GM19452 (cell line): ENCODE results near the gene GUCY2D.
"Not testable (repeated sequence)": the region's sequence is repeated elsewhere in the genome, so short reads cannot be mapped to it uniquely, and the experiment has no call there.

Source experiments
- ATAC-seq: cut with Tn5 transposase; IDR thresholded peaks from one replicate; pipeline ENCODE4 v1.9.1; 2021; ENCODE audit not compliant: unreplicated experiment

Gene GUCY2D

GRCh38 chr17:8001976-8002720 is at the start of gene GUCY2D:
Gene GUCY2D, plus strand, starts transcription at chr17:8002615. Its CDS starts 433 bp downstream, at chr17:8003048.
- ATAC-seq, result no peak

GRCh38 chr17:7953266-7953665 is 49.1 kb upstream of the GUCY2D start:
- ATAC-seq, result not testable (repeated sequence)

- no peak for ATAC-seq
Observed at GRCh38 chr17:7955414-7956227, 46.8 kb upstream of the GUCY2D start.

GRCh38 chr17:7956228-7956965 is 46.0 kb upstream of the GUCY2D start:
- ATAC-seq, result no peak

GRCh38 chr17:7959503-7960253 is 42.7 kb upstream of the GUCY2D start:
- no peak for ATAC-seq

GRCh38 chr17:7961421-7961820 is 41.0 kb upstream of the GUCY2D start:
- no peak for ATAC-seq

GRCh38 chr17:7967751-7968150 is 34.7 kb upstream of the GUCY2D start:
- ATAC-seq, result no peak

GRCh38 chr17:7969433-7969832 is 33.0 kb upstream of the GUCY2D start:
- ATAC-seq, result no peak

- ATAC-seq, result no peak
Observed at GRCh38 chr17:7971651-7972050, 30.8 kb upstream of the GUCY2D start.

GRCh38 chr17:7972131-7972785 is 30.2 kb upstream of the GUCY2D start:
- no peak for ATAC-seq

- ATAC-seq, result no peak
Observed at GRCh38 chr17:7974638-7975131, 27.7 kb upstream of the GUCY2D start.

GRCh38 chr17:7977039-7977438 is 25.4 kb upstream of the GUCY2D start:
- no peak for ATAC-seq

- no peak for ATAC-seq
Observed at GRCh38 chr17:7977805-7978204, 24.6 kb upstream of the GUCY2D start.

GRCh38 chr17:7982173-7982572 is 20.2 kb upstream of the GUCY2D start:
- ATAC-seq, result no peak

- ATAC-seq, result no peak
Observed at GRCh38 chr17:7982666-7983065, 19.7 kb upstream of the GUCY2D start.

GRCh38 chr17:7984904-7985303 is 17.5 kb upstream of the GUCY2D start:
- no peak for ATAC-seq

- no peak for ATAC-seq
Observed at GRCh38 chr17:7987112-7987893, 15.1 kb upstream of the GUCY2D start.

GRCh38 chr17:7988750-7989178 is 13.7 kb upstream of the GUCY2D start:
- ATAC-seq, result no peak
